WTC11 (cell line): Measurements from ENCODE around the gene MR1. TPM values are rescaled to one million over a fixed set of nuclear protein-coding genes. Genes with fewer than 3 reads are reported as not detected.

Source experiments
- ATAC-seq: fragments of 200-7000 bp; cut with Tn5 transposase; 2 replicates; pipeline ENCODE4 v1.10.0; 2021; ENCODE audit warnings: mild to moderate bottlenecking, moderate library complexity
- CTCF ChIA-PET: fragments of 300-600 bp; sonication (Branson Sonifier 250); formaldehyde crosslinking; loops from one replicate; lab custom pipeline; 2021; ENCODE audit warnings: antibody characterized with exemption; lab: Charles Lee
- POLR2A ChIA-PET: fragments of 350-600 bp; sonication (Branson Sonifier 250); formaldehyde crosslinking; loops from one replicate; lab custom pipeline; 2021; ENCODE audit warnings: antibody characterized with exemption; lab: Charles Lee
- DNase-seq: peaks from one replicate; pipeline ENCODE4 v3.0.0; 2021; ENCODE audit warnings: low spot score
- H3K27ac Mint-ChIP-seq: 2 replicates; pipeline ENCODE4 v1.8.0; 2021; ENCODE audit warnings: mixed read lengths
- H3K27me3 Mint-ChIP-seq: 2 replicates; pipeline ENCODE4 v1.8.0; 2021; ENCODE audit warnings: low read depth, mild to moderate bottlenecking, moderate library complexity, mixed read lengths
- H3K36me3 Mint-ChIP-seq: 2 replicates; pipeline ENCODE4 v1.8.0; 2021; ENCODE audit warnings: mixed read lengths
- H3K4me1 Mint-ChIP-seq: 2 replicates; pipeline ENCODE4 v1.8.0; 2022; ENCODE audit warnings: mixed read lengths
- H3K4me3 Mint-ChIP-seq: 2 replicates; pipeline ENCODE4 v1.8.0; 2021; ENCODE audit warnings: mild to moderate bottlenecking, moderate library complexity, mixed read lengths
- H3K9me3 Mint-ChIP-seq: 2 replicates; pipeline ENCODE4 v1.8.0; 2021; ENCODE audit warnings: mixed read lengths
- ELF4 ChIP-seq: sonication (generic); formaldehyde crosslinking; IDR thresholded peaks from 2 replicates; pipeline ENCODE4 v1.8.1; 2022; ENCODE audit warnings: low read depth, mild to moderate bottlenecking, moderate library complexity, missing genetic modification reagents
- ESRRA ChIP-seq: sonication (generic); formaldehyde crosslinking; IDR thresholded peaks from 2 replicates; pipeline ENCODE4 v1.8.1; 2022; ENCODE audit warnings: mild to moderate bottlenecking, missing genetic modification reagents, borderline replicate concordance
- ETV6 ChIP-seq: sonication (generic); formaldehyde crosslinking; IDR thresholded peaks from 2 replicates; pipeline ENCODE4 v1.8.1; 2022; ENCODE audit warnings: mild to moderate bottlenecking, missing genetic modification reagents
- FOXP1 ChIP-seq: sonication (generic); formaldehyde crosslinking; IDR thresholded peaks from 2 replicates; pipeline ENCODE4 v1.8.0; 2022; ENCODE audit warnings: missing genetic modification reagents, mild to moderate bottlenecking, moderate library complexity, borderline replicate concordance
- GTF2I ChIP-seq: fragments of 250-450 bp; sonication (Bioruptor Pico); conservative IDR thresholded peaks from 2 replicates; pipeline ENCODE4 v1.4.0; 2021; ENCODE audit warnings: mild to moderate bottlenecking
- JAZF1 ChIP-seq: fragments of 250-450 bp; sonication (Bioruptor Pico); IDR thresholded peaks from 2 replicates; pipeline ENCODE4 v1.9.0; 2021; ENCODE audit warnings: moderate library complexity, mild to moderate bottlenecking, inconsistent platforms
- JUN ChIP-seq: sonication (generic); formaldehyde crosslinking; IDR thresholded peaks from 2 replicates; pipeline ENCODE4 v1.8.0; 2023; ENCODE audit warnings: mild to moderate bottlenecking, missing genetic modification reagents
- NFYB ChIP-seq: sonication (generic); formaldehyde crosslinking; conservative IDR thresholded peaks from 2 replicates; pipeline ENCODE4 v1.8.0; 2022; ENCODE audit warnings: low read depth, missing genetic modification reagents
- NR2C2 ChIP-seq: sonication (generic); formaldehyde crosslinking; IDR thresholded peaks from 2 replicates; pipeline ENCODE4 v1.8.0; 2022; ENCODE audit warnings: mild to moderate bottlenecking, missing genetic modification reagents
- SP1 ChIP-seq: sonication (generic); formaldehyde crosslinking; conservative IDR thresholded peaks from 2 replicates; pipeline ENCODE4 v1.8.1; 2022; ENCODE audit warnings: missing genetic modification reagents
- TEAD1 ChIP-seq: sonication (generic); formaldehyde crosslinking; IDR thresholded peaks from 2 replicates; pipeline ENCODE4 v1.8.0; 2022; ENCODE audit warnings: mild to moderate bottlenecking, missing genetic modification reagents
- TEAD4 ChIP-seq: sonication (generic); formaldehyde crosslinking; IDR thresholded peaks from 2 replicates; pipeline ENCODE4 v1.8.0; 2022; ENCODE audit warnings: mild to moderate bottlenecking, missing genetic modification reagents
- ZNF138 ChIP-seq: sonication (generic); formaldehyde crosslinking; conservative IDR thresholded peaks from 2 replicates; pipeline ENCODE4 v1.8.1; 2022; ENCODE audit warnings: mild to moderate bottlenecking, moderate library complexity, missing genetic modification reagents
- total RNA-seq: library from RNA; stranded (reverse); gene quantifications from 3 replicates; pipeline ENCODE4 v1.2.3, GENCODE V29; 2021
- TF ChIP-seq, protein P1 (sequence below): sonication (generic); formaldehyde crosslinking; IDR thresholded peaks from 2 replicates; pipeline ENCODE4 v1.8.1; 2022; ENCODE audit warnings: low read depth, missing genetic modification reagents, borderline replicate concordance
- TF ChIP-seq, protein P2 (sequence below): sonication (generic); formaldehyde crosslinking; IDR thresholded peaks from 2 replicates; pipeline ENCODE4 v1.8.1; 2023; ENCODE audit warnings: mild to moderate bottlenecking, missing genetic modification reagents, borderline replicate concordance
- TF ChIP-seq, protein P3 (sequence below): sonication (generic); formaldehyde crosslinking; IDR thresholded peaks from 2 replicates; pipeline ENCODE4 v1.8.1; 2023; ENCODE audit warnings: mild to moderate bottlenecking, missing genetic modification reagents, moderate library complexity
- TF ChIP-seq, protein P4 (sequence below): sonication (generic); formaldehyde crosslinking; conservative IDR thresholded peaks from 2 replicates; pipeline ENCODE4 v1.8.1; 2023; ENCODE audit warnings: mild to moderate bottlenecking, low read depth, missing genetic modification reagents, moderate library complexity

Gene MR1
- total RNA-seq, 1 experiment from 2014 or later: 0.28 TPM

DNA sequence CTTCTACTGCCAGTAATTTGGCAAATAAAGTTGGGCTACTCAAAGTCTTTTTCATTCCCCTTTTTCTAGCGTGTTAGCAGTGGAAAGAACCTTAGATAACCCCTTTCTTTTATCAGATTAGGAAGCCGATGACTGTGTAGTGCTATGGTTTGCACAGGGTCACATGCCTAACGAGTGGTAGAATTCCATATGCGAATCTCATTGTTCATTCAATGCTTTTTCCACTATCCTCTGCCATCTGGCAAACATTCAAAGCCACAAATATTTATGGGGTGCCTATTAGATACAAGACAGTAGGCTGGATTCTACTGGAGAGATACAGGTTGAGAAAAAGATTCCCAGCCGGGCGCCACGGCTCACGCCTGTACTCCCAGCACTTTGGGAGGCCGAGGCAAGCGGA lies 39.9 kb downstream of the MR1 start (continued):
- TF ChIP-seq, protein P1, sequence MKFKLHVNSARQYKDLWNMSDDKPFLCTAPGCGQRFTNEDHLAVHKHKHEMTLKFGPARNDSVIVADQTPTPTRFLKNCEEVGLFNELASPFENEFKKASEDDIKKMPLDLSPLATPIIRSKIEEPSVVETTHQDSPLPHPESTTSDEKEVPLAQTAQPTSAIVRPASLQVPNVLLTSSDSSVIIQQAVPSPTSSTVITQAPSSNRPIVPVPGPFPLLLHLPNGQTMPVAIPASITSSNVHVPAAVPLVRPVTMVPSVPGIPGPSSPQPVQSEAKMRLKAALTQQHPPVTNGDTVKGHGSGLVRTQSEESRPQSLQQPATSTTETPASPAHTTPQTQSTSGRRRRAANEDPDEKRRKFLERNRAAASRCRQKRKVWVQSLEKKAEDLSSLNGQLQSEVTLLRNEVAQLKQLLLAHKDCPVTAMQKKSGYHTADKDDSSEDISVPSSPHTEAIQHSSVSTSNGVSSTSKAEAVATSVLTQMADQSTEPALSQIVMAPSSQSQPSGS: no peak
- TF ChIP-seq ZNF138 (no peak), GTF2I (CRISPR knock-in tag) (no peak)

DNA sequence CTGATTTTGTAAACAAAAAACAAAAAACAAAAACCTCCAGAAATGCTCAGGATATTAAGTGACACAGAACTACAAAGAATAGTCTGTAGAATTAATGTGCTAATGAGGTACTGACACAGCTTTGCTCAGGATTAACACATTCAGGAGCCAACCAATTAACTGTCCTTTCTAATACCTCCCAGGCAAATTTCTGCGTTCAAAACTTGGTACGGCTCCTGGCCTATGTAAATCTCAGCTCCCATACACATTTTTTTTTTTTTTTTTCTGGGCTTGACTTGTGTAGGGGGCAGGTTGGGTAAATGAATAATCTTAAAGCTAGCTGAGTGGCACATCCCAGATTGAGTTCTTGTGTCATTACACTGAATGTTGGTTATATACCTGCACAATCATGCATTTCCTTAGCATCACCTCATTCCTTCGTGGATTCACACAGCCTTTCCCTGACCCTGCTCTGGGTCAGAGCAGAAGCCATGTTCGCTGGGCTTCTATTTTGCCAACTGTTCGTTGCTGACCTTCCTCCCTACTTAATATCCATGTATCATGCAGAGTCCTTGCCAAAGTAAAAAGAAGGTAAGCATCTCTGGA lies 42.1 kb downstream of the MR1 start:
- CTCF ChIA-PET: interaction anchor here (0.7 to 2.2 kb wide), 7 partner anchors 8 to 72 kb away, joined by 3 to 5 read pairs (median 3); partner anchors contain the start of gene MR1
- POLR2A ChIA-PET: no interaction called here
- peaks cover 24% of the 10 kb centered on the region for H3K4me1 Mint-ChIP-seq
- no peak for ATAC-seq
- peaks cover 2% of the 10 kb centered on the region; the same call in 1 of the 2 replicates for H3K27me3 Mint-ChIP-seq
- DNase-seq: no peak
- no peak overlapping the region for H3K4me3 Mint-ChIP-seq
- H3K27ac Mint-ChIP-seq: no peak overlapping the region
- H3K9me3 Mint-ChIP-seq: peaks cover 4% of the 10 kb centered on the region
- TF ChIP-seq TEAD4 (CRISPR knock-in tag) (no peak), NR2C2 (CRISPR knock-in tag) (no peak), NFYB (CRISPR knock-in tag) (no peak), JUN (CRISPR knock-in tag) (no peak), SP1 (no peak)
- TF ChIP-seq, protein P2, sequence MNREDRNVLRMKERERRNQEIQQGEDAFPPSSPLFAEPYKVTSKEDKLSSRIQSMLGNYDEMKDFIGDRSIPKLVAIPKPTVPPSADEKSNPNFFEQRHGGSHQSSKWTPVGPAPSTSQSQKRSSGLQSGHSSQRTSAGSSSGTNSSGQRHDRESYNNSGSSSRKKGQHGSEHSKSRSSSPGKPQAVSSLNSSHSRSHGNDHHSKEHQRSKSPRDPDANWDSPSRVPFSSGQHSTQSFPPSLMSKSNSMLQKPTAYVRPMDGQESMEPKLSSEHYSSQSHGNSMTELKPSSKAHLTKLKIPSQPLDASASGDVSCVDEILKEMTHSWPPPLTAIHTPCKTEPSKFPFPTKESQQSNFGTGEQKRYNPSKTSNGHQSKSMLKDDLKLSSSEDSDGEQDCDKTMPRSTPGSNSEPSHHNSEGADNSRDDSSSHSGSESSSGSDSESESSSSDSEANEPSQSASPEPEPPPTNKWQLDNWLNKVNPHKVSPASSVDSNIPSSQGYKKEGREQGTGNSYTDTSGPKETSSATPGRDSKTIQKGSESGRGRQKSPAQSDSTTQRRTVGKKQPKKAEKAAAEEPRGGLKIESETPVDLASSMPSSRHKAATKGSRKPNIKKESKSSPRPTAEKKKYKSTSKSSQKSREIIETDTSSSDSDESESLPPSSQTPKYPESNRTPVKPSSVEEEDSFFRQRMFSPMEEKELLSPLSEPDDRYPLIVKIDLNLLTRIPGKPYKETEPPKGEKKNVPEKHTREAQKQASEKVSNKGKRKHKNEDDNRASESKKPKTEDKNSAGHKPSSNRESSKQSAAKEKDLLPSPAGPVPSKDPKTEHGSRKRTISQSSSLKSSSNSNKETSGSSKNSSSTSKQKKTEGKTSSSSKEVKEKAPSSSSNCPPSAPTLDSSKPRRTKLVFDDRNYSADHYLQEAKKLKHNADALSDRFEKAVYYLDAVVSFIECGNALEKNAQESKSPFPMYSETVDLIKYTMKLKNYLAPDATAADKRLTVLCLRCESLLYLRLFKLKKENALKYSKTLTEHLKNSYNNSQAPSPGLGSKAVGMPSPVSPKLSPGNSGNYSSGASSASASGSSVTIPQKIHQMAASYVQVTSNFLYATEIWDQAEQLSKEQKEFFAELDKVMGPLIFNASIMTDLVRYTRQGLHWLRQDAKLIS: no peak
- no peaks in the 10 kb centered on the region for H3K36me3 Mint-ChIP-seq

DNA sequence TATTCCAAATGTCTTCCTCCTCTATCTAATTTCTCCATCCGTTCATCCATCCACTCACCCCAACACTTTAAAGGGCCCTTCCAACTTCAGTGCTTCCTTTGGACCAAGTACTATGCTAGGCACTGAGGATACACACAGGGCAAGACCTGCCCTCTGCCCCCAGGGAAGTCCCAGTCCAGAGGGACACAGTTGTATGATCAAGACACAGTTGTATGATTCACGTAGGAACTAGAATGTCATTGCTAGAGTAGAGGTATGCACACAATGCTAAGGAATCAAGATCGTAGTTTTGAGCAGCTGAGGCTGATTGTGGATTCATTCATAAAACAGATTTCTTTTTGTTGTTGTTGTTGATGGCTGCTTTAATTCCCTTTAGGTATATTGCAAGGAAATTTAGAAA lies 43.1 kb downstream of the MR1 start:
- TF ChIP-seq, protein P3, sequence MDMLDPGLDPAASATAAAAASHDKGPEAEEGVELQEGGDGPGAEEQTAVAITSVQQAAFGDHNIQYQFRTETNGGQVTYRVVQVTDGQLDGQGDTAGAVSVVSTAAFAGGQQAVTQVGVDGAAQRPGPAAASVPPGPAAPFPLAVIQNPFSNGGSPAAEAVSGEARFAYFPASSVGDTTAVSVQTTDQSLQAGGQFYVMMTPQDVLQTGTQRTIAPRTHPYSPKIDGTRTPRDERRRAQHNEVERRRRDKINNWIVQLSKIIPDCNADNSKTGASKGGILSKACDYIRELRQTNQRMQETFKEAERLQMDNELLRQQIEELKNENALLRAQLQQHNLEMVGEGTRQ (CRISPR knock-in tag): no peak
- TF ChIP-seq JUN (CRISPR knock-in tag) (no peak), ELF4 (no peak), FOXP1 (no peak), TEAD1 (no peak)
- H3K27ac Mint-ChIP-seq: no peak overlapping the region
- no peak for ATAC-seq
- peaks cover 4% of the 10 kb centered on the region for H3K9me3 Mint-ChIP-seq
- ChIA-PET POLR2A (no interaction called here), CTCF (interaction anchor here (2.2 kb wide), 1 partner anchor 59 kb away, joined by 5 read pairs; no protein-coding TSS in a partner anchor)
- DNase-seq: no peak
- peaks cover 24% of the 10 kb centered on the region for H3K4me1 Mint-ChIP-seq
- peaks cover 2% of the 10 kb centered on the region; the same call in 1 of the 2 replicates for H3K27me3 Mint-ChIP-seq
- H3K36me3 Mint-ChIP-seq: no peaks in the 10 kb centered on the region
- no peak overlapping the region for H3K4me3 Mint-ChIP-seq

DNA sequence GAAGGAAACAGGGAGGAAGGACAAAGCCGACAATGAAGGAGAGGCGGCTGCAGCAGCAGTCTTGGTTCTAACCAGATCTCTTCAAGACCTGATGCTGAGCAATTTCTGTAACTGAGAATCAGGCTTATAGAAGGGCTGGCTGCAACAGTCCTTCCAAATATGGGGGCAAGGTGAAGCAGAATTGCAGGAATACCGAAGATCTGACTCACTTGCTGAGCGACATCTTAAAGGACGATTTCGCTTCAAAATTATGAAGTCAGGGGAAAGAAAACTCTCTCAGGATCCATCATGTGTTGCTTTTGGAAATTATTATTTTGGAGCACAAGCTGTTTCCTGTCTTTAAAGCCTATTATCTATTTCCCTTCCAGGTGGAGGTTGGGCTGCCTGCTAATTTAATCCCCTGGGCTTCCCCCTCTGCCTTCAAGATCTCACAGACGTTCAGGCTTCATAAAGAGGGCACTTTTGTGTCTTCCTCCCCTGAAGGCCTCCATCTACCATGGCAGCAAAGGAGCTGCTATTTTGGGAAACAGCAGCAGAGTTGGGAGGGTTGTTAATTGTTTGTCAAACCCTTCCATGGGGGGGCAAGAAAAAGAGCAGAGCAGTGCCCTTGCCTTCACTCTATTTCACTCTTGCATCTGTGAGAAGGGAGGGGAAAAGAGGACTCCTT lies 43.9 kb downstream of the MR1 start:
- no peak for ATAC-seq
- Mint-ChIP-seq H3K4me1 (peaks cover 24% of the 10 kb centered on the region), H3K27ac (no peak overlapping the region), H3K9me3 (peaks cover 4% of the 10 kb centered on the region), H3K36me3 (no peaks in the 10 kb centered on the region), H3K4me3 (no peak overlapping the region), H3K27me3 (peaks cover 2% of the 10 kb centered on the region; the same call in 1 of the 2 replicates)
- DNase-seq: no peak
- POLR2A ChIA-PET: no interaction called here
- CTCF ChIA-PET: interaction anchor here (2.2 kb wide), 1 partner anchor 58 kb away, joined by 5 read pairs; no protein-coding TSS in a partner anchor
- no peak for TF ChIP-seq ESRRA (CRISPR knock-in tag)
- TF ChIP-seq, protein P4, sequence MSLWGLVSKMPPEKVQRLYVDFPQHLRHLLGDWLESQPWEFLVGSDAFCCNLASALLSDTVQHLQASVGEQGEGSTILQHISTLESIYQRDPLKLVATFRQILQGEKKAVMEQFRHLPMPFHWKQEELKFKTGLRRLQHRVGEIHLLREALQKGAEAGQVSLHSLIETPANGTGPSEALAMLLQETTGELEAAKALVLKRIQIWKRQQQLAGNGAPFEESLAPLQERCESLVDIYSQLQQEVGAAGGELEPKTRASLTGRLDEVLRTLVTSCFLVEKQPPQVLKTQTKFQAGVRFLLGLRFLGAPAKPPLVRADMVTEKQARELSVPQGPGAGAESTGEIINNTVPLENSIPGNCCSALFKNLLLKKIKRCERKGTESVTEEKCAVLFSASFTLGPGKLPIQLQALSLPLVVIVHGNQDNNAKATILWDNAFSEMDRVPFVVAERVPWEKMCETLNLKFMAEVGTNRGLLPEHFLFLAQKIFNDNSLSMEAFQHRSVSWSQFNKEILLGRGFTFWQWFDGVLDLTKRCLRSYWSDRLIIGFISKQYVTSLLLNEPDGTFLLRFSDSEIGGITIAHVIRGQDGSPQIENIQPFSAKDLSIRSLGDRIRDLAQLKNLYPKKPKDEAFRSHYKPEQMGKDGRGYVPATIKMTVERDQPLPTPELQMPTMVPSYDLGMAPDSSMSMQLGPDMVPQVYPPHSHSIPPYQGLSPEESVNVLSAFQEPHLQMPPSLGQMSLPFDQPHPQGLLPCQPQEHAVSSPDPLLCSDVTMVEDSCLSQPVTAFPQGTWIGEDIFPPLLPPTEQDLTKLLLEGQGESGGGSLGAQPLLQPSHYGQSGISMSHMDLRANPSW (CRISPR knock-in tag): no peak
- TF ChIP-seq, protein P2: no peak
- TF ChIP-seq ETV6 (CRISPR knock-in tag): no peak
- no peak for TF ChIP-seq JAZF1 (CRISPR knock-in tag)
